Glutamatergic neuron (in vitro differentiated cells): ENCODE data around the gene SMPD4. TPM values are rescaled to one million over a fixed set of nuclear protein-coding genes. Genes with fewer than 3 reads are reported as not detected.
"Not testable (repeated sequence)": the region's sequence is repeated elsewhere in the genome, so short reads cannot be mapped to it uniquely, and the experiment has no call there.

Source experiments
- DNase-seq: peaks from one replicate; pipeline ENCODE4 v3.0.0; 2022
- H3K27ac Mint-ChIP-seq: one replicate; pipeline ENCODE4 v1.8.0; 2020; ENCODE audit warnings: mild to moderate bottlenecking, mixed read lengths, inconsistent platforms; ENCODE audit not compliant: unreplicated experiment
- H3K27me3 Mint-ChIP-seq: one replicate; pipeline ENCODE4 v1.8.0; 2020; ENCODE audit warnings: mild to moderate bottlenecking, moderate library complexity, mixed read lengths, inconsistent platforms; ENCODE audit not compliant: unreplicated experiment
- H3K36me3 Mint-ChIP-seq: one replicate; pipeline ENCODE4 v1.8.0; 2020; ENCODE audit warnings: mild to moderate bottlenecking, mixed read lengths, inconsistent platforms; ENCODE audit not compliant: unreplicated experiment
- H3K4me1 Mint-ChIP-seq: one replicate; pipeline ENCODE4 v1.8.0; 2020; ENCODE audit warnings: mild to moderate bottlenecking, low read depth, mixed read lengths, inconsistent platforms; ENCODE audit not compliant: unreplicated experiment
- H3K4me3 Mint-ChIP-seq: one replicate; pipeline ENCODE4 v1.8.0; 2020; ENCODE audit warnings: mild to moderate bottlenecking, mixed read lengths, inconsistent platforms; ENCODE audit not compliant: unreplicated experiment
- H3K9me3 Mint-ChIP-seq: one replicate; pipeline ENCODE4 v1.8.0; 2020; ENCODE audit warnings: mild to moderate bottlenecking, moderate library complexity, mixed read lengths, inconsistent platforms; ENCODE audit not compliant: unreplicated experiment
- total RNA-seq: library from RNA; stranded (reverse); fragmentation: NEBNext Ultra II Directional; extraction: Animal tissue kit (Norgen Biotek cat#: 25700); gene quantifications from one replicate; pipeline ENCODE4 v1.2.1, GENCODE V29; 2021; ENCODE audit not compliant: unreplicated experiment
- TF ChIP-seq, protein P1 (sequence below): fragments of 200-600 bp; sonication (generic); IDR thresholded peaks from one replicate; pipeline ENCODE4 v1.5.0; 2021; ENCODE audit not compliant: partially characterized antibody, unreplicated experiment

Gene SMPD4
- total RNA-seq, 1 donor from 2014 or later: 83.4 TPM

DNA sequence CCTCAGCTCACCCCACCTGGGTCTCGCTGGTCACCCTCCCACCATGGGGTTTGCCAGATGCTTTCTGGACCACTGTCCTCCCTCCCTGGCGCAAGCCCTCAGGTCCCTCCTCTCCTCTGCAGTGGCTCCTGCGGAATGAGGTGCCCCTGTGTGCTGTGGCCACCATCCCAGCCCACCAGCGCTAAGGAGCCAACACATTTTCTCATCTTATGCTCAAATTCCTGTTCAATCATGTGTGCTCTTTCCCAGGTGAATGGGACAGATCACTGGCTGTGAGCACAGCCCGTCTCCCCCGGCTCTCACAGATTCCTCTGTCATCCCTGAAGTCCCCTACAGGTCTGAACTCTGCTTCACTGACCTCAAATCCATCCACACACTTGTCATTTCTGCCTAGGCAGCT, 21.3 kb downstream of the SMPD4 start:
- Mint-ChIP-seq H3K27ac (no peak overlapping the region), H3K4me1 (no peaks in the 10 kb centered on the region), H3K4me3 (no peak overlapping the region), H3K36me3 (no peaks in the 10 kb centered on the region), H3K27me3 (peaks cover 3% of the 10 kb centered on the region), H3K9me3 (peaks cover 4% of the 10 kb centered on the region)
- DNase-seq: no peak
- TF ChIP-seq, protein P1, sequence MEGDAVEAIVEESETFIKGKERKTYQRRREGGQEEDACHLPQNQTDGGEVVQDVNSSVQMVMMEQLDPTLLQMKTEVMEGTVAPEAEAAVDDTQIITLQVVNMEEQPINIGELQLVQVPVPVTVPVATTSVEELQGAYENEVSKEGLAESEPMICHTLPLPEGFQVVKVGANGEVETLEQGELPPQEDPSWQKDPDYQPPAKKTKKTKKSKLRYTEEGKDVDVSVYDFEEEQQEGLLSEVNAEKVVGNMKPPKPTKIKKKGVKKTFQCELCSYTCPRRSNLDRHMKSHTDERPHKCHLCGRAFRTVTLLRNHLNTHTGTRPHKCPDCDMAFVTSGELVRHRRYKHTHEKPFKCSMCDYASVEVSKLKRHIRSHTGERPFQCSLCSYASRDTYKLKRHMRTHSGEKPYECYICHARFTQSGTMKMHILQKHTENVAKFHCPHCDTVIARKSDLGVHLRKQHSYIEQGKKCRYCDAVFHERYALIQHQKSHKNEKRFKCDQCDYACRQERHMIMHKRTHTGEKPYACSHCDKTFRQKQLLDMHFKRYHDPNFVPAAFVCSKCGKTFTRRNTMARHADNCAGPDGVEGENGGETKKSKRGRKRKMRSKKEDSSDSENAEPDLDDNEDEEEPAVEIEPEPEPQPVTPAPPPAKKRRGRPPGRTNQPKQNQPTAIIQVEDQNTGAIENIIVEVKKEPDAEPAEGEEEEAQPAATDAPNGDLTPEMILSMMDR: no peak

DNA sequence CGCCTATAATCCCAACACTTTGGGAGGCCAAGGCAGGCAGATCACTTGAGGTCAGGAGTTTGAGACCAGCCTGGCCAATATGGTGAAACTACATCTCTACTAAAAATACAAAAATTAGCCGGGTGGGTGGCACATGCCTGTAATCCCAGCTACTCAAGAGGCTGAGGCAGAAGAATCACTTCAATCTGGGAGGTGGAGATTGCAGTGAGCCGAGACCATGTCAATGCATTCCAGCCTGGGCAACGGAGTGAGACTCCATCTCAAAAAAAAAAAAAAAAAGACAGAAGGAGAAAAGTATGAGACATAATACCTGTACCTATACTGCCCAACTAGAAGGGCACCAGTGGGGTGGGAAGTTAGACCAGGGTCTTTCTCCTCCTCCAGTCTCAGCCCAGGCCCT, 22.0 kb downstream of the SMPD4 start:
- not testable (repeated sequence) for H3K4me1 Mint-ChIP-seq, H3K27ac Mint-ChIP-seq, DNase-seq, H3K9me3 Mint-ChIP-seq, H3K36me3 Mint-ChIP-seq, H3K4me3 Mint-ChIP-seq, H3K27me3 Mint-ChIP-seq

DNA sequence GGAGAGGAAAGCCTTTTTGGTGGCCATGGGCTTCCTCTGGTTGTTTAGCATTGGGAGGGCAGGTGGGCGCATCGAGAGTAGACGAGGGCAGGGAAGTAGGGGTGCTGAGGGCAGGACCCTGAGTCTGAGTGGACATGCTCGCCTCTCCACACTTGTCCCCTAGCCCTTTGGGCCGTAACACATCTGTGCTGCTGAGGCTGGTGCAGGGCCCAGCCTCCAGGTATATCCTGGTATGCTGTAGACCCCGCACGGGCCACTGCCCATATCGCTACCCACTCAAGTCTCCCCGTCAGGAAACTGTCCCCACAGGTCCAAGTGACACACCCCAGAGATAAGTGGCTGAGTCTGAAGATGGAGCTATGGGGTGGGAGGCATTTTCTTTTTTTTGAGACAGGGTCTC, 22.8 kb downstream of the SMPD4 start:
- no peak for DNase-seq
- H3K27me3 Mint-ChIP-seq: peaks cover 2% of the 10 kb centered on the region
- no peak overlapping the region for H3K4me3 Mint-ChIP-seq
- TF ChIP-seq, protein P1: no peak
- no peak overlapping the region for H3K27ac Mint-ChIP-seq
- no peaks in the 10 kb centered on the region for H3K4me1 Mint-ChIP-seq
- H3K36me3 Mint-ChIP-seq: no peaks in the 10 kb centered on the region
- peaks cover 4% of the 10 kb centered on the region for H3K9me3 Mint-ChIP-seq

DNA sequence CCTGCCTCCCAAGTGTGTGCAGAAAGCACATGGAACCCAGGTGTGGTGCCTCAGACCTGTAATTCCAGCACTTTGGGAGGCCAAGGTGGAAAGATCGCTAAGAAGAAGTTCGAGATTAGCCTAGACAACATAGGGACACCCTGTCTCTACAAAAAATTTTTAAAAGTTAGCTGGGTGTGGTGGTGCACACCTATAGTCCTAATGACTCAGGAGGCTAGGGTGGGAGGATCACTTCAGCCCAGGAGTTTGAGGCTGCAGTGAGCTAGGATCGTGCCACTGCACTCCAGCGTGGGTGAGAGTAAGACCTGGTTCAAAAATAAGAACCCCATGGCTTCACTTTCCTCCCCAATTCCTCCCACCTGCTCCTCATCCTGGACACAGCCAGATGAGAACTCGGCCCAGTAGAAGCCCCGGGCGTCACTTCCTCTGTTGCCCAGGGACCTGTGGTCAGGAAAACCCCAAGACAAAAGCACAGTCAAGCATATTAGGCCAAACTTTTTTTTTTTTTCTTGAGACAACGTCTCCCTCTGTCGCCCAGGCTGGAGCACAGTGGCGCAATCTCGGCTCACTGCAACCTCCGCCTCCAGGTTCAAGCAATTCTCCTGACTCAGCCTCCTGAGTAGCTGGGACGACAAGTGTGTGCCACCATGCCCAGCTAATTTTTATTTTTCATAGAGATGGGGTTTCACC, 23.4 kb downstream of the SMPD4 start:
- not testable (repeated sequence) for H3K27ac Mint-ChIP-seq, H3K9me3 Mint-ChIP-seq, DNase-seq, H3K36me3 Mint-ChIP-seq, H3K4me3 Mint-ChIP-seq, H3K27me3 Mint-ChIP-seq, H3K4me1 Mint-ChIP-seq

DNA sequence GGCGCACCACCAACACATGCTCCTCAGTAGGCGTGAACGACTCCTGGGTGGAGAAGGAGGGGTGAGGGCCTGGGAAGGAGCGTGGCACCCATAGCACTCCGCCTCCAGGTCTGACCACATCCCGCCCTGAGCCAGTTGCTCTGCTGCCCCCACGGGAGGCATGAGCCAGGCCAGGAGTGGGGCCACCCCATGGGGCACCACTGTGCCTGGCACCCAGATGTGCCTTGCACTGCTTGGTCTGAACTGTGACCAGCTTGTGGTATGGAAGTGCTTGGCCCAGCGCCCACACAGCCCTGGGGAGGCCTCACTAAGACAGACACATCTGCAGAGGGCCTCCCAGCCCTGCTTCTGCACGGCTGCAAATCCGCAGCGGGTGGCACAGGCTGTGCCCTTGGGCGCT, 24.0 kb downstream of the SMPD4 start:
- not testable (repeated sequence) for H3K4me3 Mint-ChIP-seq, H3K9me3 Mint-ChIP-seq, H3K27me3 Mint-ChIP-seq, H3K36me3 Mint-ChIP-seq, H3K4me1 Mint-ChIP-seq, H3K27ac Mint-ChIP-seq, DNase-seq

DNA sequence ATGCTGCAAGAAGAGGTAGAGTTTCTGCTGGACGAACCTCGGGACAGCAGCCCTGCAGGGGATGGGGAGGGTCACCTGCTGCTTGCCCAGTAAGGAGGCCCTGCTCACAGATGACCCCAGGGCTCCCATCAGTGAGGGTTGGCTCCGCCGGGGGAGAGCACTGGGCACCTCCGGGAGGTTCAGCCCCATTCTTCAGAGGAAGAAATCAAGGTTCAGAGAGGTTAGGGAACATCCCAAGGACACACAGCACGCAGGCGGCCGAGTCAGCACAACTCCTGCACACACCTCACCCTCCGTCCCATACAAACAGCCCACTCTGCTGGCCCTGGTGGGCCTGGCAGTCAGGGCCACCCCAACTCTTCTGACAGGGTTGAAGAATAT, 24.8 kb downstream of the SMPD4 start:
- Mint-ChIP-seq H3K4me1 (no peaks in the 10 kb centered on the region), H3K27me3 (peaks cover 2% of the 10 kb centered on the region), H3K27ac (no peak overlapping the region), H3K9me3 (peaks cover 4% of the 10 kb centered on the region), H3K36me3 (no peaks in the 10 kb centered on the region), H3K4me3 (no peak overlapping the region)
- DNase-seq: no peak
- TF ChIP-seq, protein P1: no peak
